Astrocyte (in vitro differentiated cells and primary cell): ENCODE data around the gene ARMCX4. TPM values are rescaled to one million over a fixed set of nuclear protein-coding genes. Genes with fewer than 3 reads are reported as not detected.

ENCODE experiments used
- DNase-seq: peaks from one replicate; pipeline ENCODE4 v3.0.0-alpha.2; 2010; ENCODE audit warnings: low read depth
- FAIRE-seq: peaks from 2 replicates; lab custom pipeline; 2011; peaks lifted over from hg19 to GRCh38; lab: Jason Lieb, UNC
- H2AFZ ChIP-seq: 2 replicates; pipeline ENCODE4 v1.6.0; 2012; ENCODE audit warnings: low read depth, low read length, inconsistent platforms
- H3K27ac ChIP-seq: 2 replicates; pipeline ENCODE4 v1.5.1; 2011; ENCODE audit warnings: low read depth, low read length, inconsistent platforms
- H3K27me3 ChIP-seq: 2 replicates; pipeline ENCODE4 v1.6.0; 2011; ENCODE audit warnings: low read length, inconsistent platforms; ENCODE audit not compliant: insufficient read depth
- H3K36me3 ChIP-seq: 2 replicates; pipeline ENCODE4 v1.5.1; 2011; ENCODE audit warnings: low read length, inconsistent platforms; ENCODE audit not compliant: insufficient read depth
- H3K4me1 ChIP-seq: 2 replicates; pipeline ENCODE4 v1.5.1; 2011; ENCODE audit warnings: low read length, inconsistent platforms; ENCODE audit not compliant: insufficient read depth
- H3K4me2 ChIP-seq: 2 replicates; pipeline ENCODE4 v1.6.0; 2012; ENCODE audit warnings: low read length, inconsistent platforms
- H3K4me3 ChIP-seq: 2 replicates; pipeline ENCODE4 v1.5.1; 2011; ENCODE audit warnings: low read depth, mild to moderate bottlenecking, low read length, inconsistent platforms; ENCODE audit not compliant: insufficient read depth
- H3K79me2 ChIP-seq: 2 replicates; pipeline ENCODE4 v1.6.0; 2012; ENCODE audit warnings: mild to moderate bottlenecking, low read length, inconsistent platforms; ENCODE audit not compliant: insufficient read depth
- H3K9ac ChIP-seq: 2 replicates; pipeline ENCODE4 v1.6.0; 2012; ENCODE audit warnings: mild to moderate bottlenecking, low read length, inconsistent platforms
- H3K9me3 ChIP-seq: 2 replicates; pipeline ENCODE4 v1.5.1; 2012; ENCODE audit warnings: low read depth, mild to moderate bottlenecking, low read length, inconsistent platforms; ENCODE audit not compliant: insufficient read depth
- H4K20me1 ChIP-seq: 2 replicates; pipeline ENCODE4 v1.6.0; 2012; ENCODE audit warnings: low read length, inconsistent platforms; ENCODE audit not compliant: insufficient read depth
- H3K27ac Mint-ChIP-seq: one replicate; pipeline ENCODE4 v1.8.0; 2021; ENCODE audit warnings: mild to moderate bottlenecking, mixed read lengths; ENCODE audit not compliant: unreplicated experiment
- H3K27me3 Mint-ChIP-seq: one replicate; pipeline ENCODE4 v1.8.0; 2021; ENCODE audit warnings: low read depth, mixed read lengths; ENCODE audit not compliant: unreplicated experiment
- H3K36me3 Mint-ChIP-seq: one replicate; pipeline ENCODE4 v1.8.0; 2021; ENCODE audit warnings: low read depth, mixed read lengths; ENCODE audit not compliant: unreplicated experiment
- H3K4me1 Mint-ChIP-seq: one replicate; pipeline ENCODE4 v1.8.0; 2021; ENCODE audit warnings: low read depth, mixed read lengths; ENCODE audit not compliant: unreplicated experiment
- H3K4me3 Mint-ChIP-seq: one replicate; pipeline ENCODE4 v1.8.0; 2021; ENCODE audit warnings: mild to moderate bottlenecking, moderate library complexity, mixed read lengths; ENCODE audit not compliant: unreplicated experiment
- H3K9me3 Mint-ChIP-seq: one replicate; pipeline ENCODE4 v1.8.0; 2021; ENCODE audit warnings: mild to moderate bottlenecking, mixed read lengths; ENCODE audit not compliant: unreplicated experiment
- CTCF ChIP-seq: IDR thresholded peaks from 2 replicates; pipeline ENCODE4 v1.5.1; 2011; ENCODE audit warnings: low read depth, mild to moderate bottlenecking, inconsistent platforms, low read length, moderate library complexity; ENCODE audit not compliant: insufficient read depth
- EZH2 ChIP-seq: IDR thresholded peaks from 2 replicates; pipeline ENCODE4 v1.6.1; 2012; ENCODE audit warnings: mild to moderate bottlenecking, low read length, inconsistent platforms; ENCODE audit not compliant: insufficient read depth
- total RNA-seq: library from RNA; stranded (reverse); gene quantifications from 2 replicates; pipeline ENCODE4 v1.2.1, GENCODE V29; 2021

ARMCX4 gene
- total RNA-seq, 1 donor from 2014 or later: 10.8 TPM

DNA sequence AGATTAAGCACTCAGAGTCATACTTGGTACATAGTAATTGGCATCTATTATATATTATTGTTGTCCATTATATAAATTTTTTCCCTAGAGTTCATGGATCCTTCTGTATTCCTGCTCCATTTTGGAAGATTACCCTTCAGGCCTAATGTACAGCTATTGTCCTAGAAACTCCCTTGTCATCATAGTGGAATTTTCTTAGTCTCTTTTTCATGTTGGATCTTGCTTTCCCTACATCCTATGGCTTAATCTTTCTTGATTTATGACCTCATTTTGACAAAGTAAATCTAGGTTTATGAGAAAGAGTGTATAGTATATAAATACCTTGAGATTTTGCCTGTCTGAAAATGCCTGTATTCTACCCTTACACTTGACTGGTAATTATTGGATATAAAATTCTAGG, 22.1 kb downstream of the ARMCX4 start:
- H3K27me3 ChIP-seq: no peaks in the 10 kb centered on the region
- H4K20me1 ChIP-seq: no peaks in the 10 kb centered on the region
- FAIRE-seq (no peak), DNase-seq (no peak)
- TF ChIP-seq CTCF (no peak), EZH2 (no peak)
- H3K79me2 ChIP-seq: no peaks in the 10 kb centered on the region
- H3K36me3 Mint-ChIP-seq: peaks cover 3% of the 10 kb centered on the region
- no peaks in the 10 kb centered on the region for H3K27me3 Mint-ChIP-seq
- no peaks in the 10 kb centered on the region for H3K4me1 Mint-ChIP-seq
- no peak overlapping the region for H3K4me3 Mint-ChIP-seq
- H3K4me2 ChIP-seq: no peak overlapping the region
- H3K9me3 ChIP-seq: no peaks in the 10 kb centered on the region
- H2AFZ ChIP-seq: no peak overlapping the region
- H3K36me3 ChIP-seq: no peaks in the 10 kb centered on the region
- no peaks in the 10 kb centered on the region for H3K4me1 ChIP-seq
- no peak overlapping the region for H3K9ac ChIP-seq
- H3K4me3 ChIP-seq: no peak overlapping the region
- H3K27ac ChIP-seq: no peak overlapping the region
- no peaks in the 10 kb centered on the region for H3K9me3 Mint-ChIP-seq
- no peak overlapping the region for H3K27ac Mint-ChIP-seq

DNA sequence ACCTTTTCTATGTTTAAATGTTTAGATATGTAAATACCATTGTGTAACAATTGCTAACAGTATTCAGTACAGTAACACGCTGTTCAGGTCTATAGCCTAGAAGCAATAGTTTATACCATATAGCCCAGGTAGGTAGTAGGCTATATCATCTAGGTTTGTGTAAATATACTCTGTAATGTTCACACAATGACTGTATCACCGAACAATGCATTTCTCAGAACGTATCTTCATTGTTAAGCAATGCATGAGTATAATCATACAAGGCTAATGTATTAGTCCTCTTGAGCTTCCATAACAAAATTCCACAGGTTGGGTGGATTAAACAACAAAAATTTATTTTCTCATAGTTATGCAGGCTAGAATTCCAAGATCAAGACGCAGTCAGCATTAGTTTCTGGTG, 22.7 kb downstream of the ARMCX4 start:
- Histone ChIP-seq H3K4me3 (no peak overlapping the region), H2AFZ (no peak overlapping the region), H3K9me3 (no peaks in the 10 kb centered on the region), H4K20me1 (no peaks in the 10 kb centered on the region), H3K27ac (no peak overlapping the region), H3K79me2 (no peaks in the 10 kb centered on the region), H3K4me2 (no peak overlapping the region), H3K27me3 (no peaks in the 10 kb centered on the region), H3K4me1 (no peaks in the 10 kb centered on the region), H3K36me3 (no peaks in the 10 kb centered on the region), H3K9ac (no peak overlapping the region)
- Mint-ChIP-seq H3K9me3 (no peaks in the 10 kb centered on the region), H3K36me3 (peaks cover 3% of the 10 kb centered on the region), H3K27ac (no peak overlapping the region), H3K4me3 (no peak overlapping the region), H3K4me1 (no peaks in the 10 kb centered on the region), H3K27me3 (no peaks in the 10 kb centered on the region)
- FAIRE-seq (peak; percentile 83), DNase-seq (no peak)
- TF ChIP-seq EZH2: no peak
- no peak for TF ChIP-seq CTCF

DNA sequence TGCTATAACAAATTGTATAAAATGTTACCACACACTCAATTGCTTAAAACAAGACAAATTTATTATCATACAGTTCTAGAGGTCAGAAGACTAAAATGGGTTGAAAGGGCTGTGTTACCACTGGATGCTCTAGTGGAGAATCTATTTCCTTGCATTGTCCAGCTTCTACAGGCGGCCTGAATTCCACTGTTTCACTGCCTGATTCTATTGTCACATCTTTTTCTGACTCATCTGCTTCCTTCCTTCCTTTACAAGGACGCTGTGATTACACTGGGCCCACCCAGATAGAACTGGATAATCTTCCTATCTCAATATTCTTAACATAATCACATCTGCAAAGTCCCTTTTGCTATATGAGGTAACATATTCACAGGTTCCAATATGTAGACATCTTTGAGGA, 45.7 kb downstream of the ARMCX4 start:
- TF ChIP-seq CTCF: no peak
- no peaks in the 10 kb centered on the region for H3K79me2 ChIP-seq
- no peaks in the 10 kb centered on the region for H4K20me1 ChIP-seq
- peaks cover 2% of the 10 kb centered on the region for H3K4me1 Mint-ChIP-seq
- no peaks in the 10 kb centered on the region for H3K27me3 Mint-ChIP-seq
- H2AFZ ChIP-seq: no peak overlapping the region
- H3K27ac ChIP-seq: no peak overlapping the region
- no peaks in the 10 kb centered on the region for H3K4me1 ChIP-seq
- H3K27me3 ChIP-seq: no peaks in the 10 kb centered on the region
- no peaks in the 10 kb centered on the region for H3K9me3 ChIP-seq
- no peak overlapping the region for H3K4me2 ChIP-seq
- peaks cover 4% of the 10 kb centered on the region for H3K36me3 Mint-ChIP-seq
- no peak overlapping the region for H3K27ac Mint-ChIP-seq
- H3K4me3 Mint-ChIP-seq: no peak overlapping the region
- H3K9me3 Mint-ChIP-seq: peaks cover 3% of the 10 kb centered on the region
- H3K9ac ChIP-seq: no peak overlapping the region
- DNase-seq: no peak
- no peaks in the 10 kb centered on the region for H3K36me3 ChIP-seq
- FAIRE-seq: peak; percentile 81
- H3K4me3 ChIP-seq: no peak overlapping the region

Other genes with a start within 250 kb of the ARMCX4 start
- 0.27 and 0.29 TPM in 2 replicates for gene TAF7L, start 194.1 kb upstream of the ARMCX4 start, total RNA-seq
- 16.7 and 18.5 TPM in 2 replicates for gene TIMM8A, start 136.7 kb upstream of the ARMCX4 start, total RNA-seq
- gene BTK, start 99.3 kb upstream of the ARMCX4 start, total RNA-seq: 0.43 and 0.79 TPM in 2 replicates
- 185 and 186 TPM in 2 replicates for gene RPL36A, start 94.4 kb upstream of the ARMCX4 start, total RNA-seq
- gene GLA, start 77.5 kb upstream of the ARMCX4 start, total RNA-seq: 48.0 and 51.9 TPM in 2 replicates
- 47.5 and 48.9 TPM in 2 replicates for gene HNRNPH2, start 77.2 kb upstream of the ARMCX4 start, total RNA-seq
- gene ARMCX1, start 65.1 kb downstream of the ARMCX4 start, total RNA-seq: 17.9 and 20.1 TPM in 2 replicates
- gene ARMCX6, start 132.5 kb downstream of the ARMCX4 start, total RNA-seq: 68.0 and 71.2 TPM in 2 replicates
- gene ARMCX3, start 137.7 kb downstream of the ARMCX4 start, total RNA-seq: 108 and 109 TPM in 2 replicates
- 96.5 and 112 TPM in 2 replicates for gene ARMCX2, start 174.4 kb downstream of the ARMCX4 start, total RNA-seq